ENCODE measurements around the gene GRM7.

Gene GRM7

GRCh38 chr3:6862880-6863195, 1.9 kb downstream of the GRM7 start:
- no peak overlapping the region for H3K4me3 ChIP-seq (ENCODE audit: low read depth in 1 of 2, low read length in 1 of 2)
- no peaks in the 10 kb centered on the region for H3K4me1 ChIP-seq (ENCODE audit: control insufficient read depth in 1 of 2, insufficient read depth in 1 of 2, low read depth in 1 of 2, low read length in 1 of 2)
- H3K27me3 ChIP-seq: peaks cover 63% of the 10 kb centered on the region
- no peak for TF ChIP-seq CTCF (IDR thresholded peaks at IDR 0.05)
- no peaks in the 10 kb centered on the region for H3K36me3 ChIP-seq
- H3K9me3 ChIP-seq: no peaks in the 10 kb centered on the region
- no peak overlapping the region for H3K27ac ChIP-seq

GRCh38 chr3:6867269-6867668, 6.4 kb downstream of the GRM7 start:
- Histone ChIP-seq H3K4me3 (ENCODE audit: low read depth in 1 of 2, low read length in 1 of 2) (no peak overlapping the region), H3K4me1 (ENCODE audit: control insufficient read depth in 1 of 2, insufficient read depth in 1 of 2, low read depth in 1 of 2, low read length in 1 of 2) (no peaks in the 10 kb centered on the region), H3K9me3 (no peaks in the 10 kb centered on the region), H3K27me3 (peaks cover 31% of the 10 kb centered on the region), H3K36me3 (no peaks in the 10 kb centered on the region), H3K27ac (no peak overlapping the region)
- TF ChIP-seq CTCF (IDR thresholded peaks at IDR 0.05): no peak

- Histone ChIP-seq H3K4me1 (ENCODE audit: control insufficient read depth in 1 of 2, insufficient read depth in 1 of 2, low read depth in 1 of 2, low read length in 1 of 2) (no peaks in the 10 kb centered on the region), H3K4me3 (ENCODE audit: low read depth in 1 of 2, low read length in 1 of 2) (no peak overlapping the region)
- TF ChIP-seq CTCF (IDR thresholded peaks at IDR 0.05): no peak
Measured at GRCh38 chr3:6878731-6879130, 17.8 kb downstream of the GRM7 start.

GRCh38 chr3:6912240-6912639, 51.3 kb downstream of the GRM7 start:
- Histone ChIP-seq H3K4me3 (ENCODE audit: low read depth in 1 of 2, low read length in 1 of 2) (no peak overlapping the region), H3K9me3 (no peaks in the 10 kb centered on the region), H3K4me1 (ENCODE audit: control insufficient read depth in 1 of 2, insufficient read depth in 1 of 2, low read depth in 1 of 2, low read length in 1 of 2) (no peaks in the 10 kb centered on the region), H3K36me3 (no peaks in the 10 kb centered on the region), H3K27me3 (no peaks in the 10 kb centered on the region), H3K27ac (no peak overlapping the region)
- no peak for TF ChIP-seq CTCF (IDR thresholded peaks at IDR 0.05)

More at GRCh38 chr3:6878731-6879130, 17.8 kb downstream of the GRM7 start:
- Histone ChIP-seq H3K27ac (no peak overlapping the region), H3K9me3 (no peaks in the 10 kb centered on the region), H3K36me3 (no peaks in the 10 kb centered on the region), H3K27me3 (no peaks in the 10 kb centered on the region)

- H3K36me3 ChIP-seq: no peaks in the 10 kb centered on the region
- no peak overlapping the region for H3K27ac ChIP-seq
- no peak overlapping the region for H3K4me3 ChIP-seq (ENCODE audit: low read depth in 1 of 2, low read length in 1 of 2)
- no peaks in the 10 kb centered on the region for H3K27me3 ChIP-seq
- no peak for TF ChIP-seq CTCF (IDR thresholded peaks at IDR 0.05)
- no peaks in the 10 kb centered on the region for H3K9me3 ChIP-seq
- H3K4me1 ChIP-seq (ENCODE audit: control insufficient read depth in 1 of 2, insufficient read depth in 1 of 2, low read depth in 1 of 2, low read length in 1 of 2): no peaks in the 10 kb centered on the region
Measured at GRCh38 chr3:6915898-6916297, 55.0 kb downstream of the GRM7 start.

- Histone ChIP-seq H3K9me3 (no peaks in the 10 kb centered on the region), H3K4me3 (ENCODE audit: low read depth in 1 of 2, low read length in 1 of 2) (no peak overlapping the region), H3K27ac (no peak overlapping the region), H3K4me1 (ENCODE audit: control insufficient read depth in 1 of 2, insufficient read depth in 1 of 2, low read depth in 1 of 2, low read length in 1 of 2) (no peaks in the 10 kb centered on the region), H3K27me3 (no peaks in the 10 kb centered on the region), H3K36me3 (no peaks in the 10 kb centered on the region)
- no peak for TF ChIP-seq CTCF (IDR thresholded peaks at IDR 0.05)
Measured at GRCh38 chr3:6921066-6921465, 60.2 kb downstream of the GRM7 start.

All from neutrophil (primary cell).